KBM-7 (cell line): Measurements from ENCODE around the gene TUT4.
"Not testable (repeated sequence)": the region's sequence is repeated elsewhere in the genome, so short reads cannot be mapped to it uniquely, and the experiment has no call there.

Experiments
- DNase-seq: peaks from one replicate; pipeline ENCODE4 v3.0.0-alpha.2; 2015
- in situ Hi-C: fragments of 300-500 bp; cut with MboI; formaldehyde crosslinking; loops from 2 replicates; pipeline ENCODE4 v1.14.3; 2020; ENCODE audit warnings: low sequenced_read_pairs, low pct_unique_long_range_greater_than_20kb, mixed read lengths

Gene TUT4

GRCh38 chr1:52552505-52553361, at the start of gene TUT4:
Gene TUT4 (minus strand): TSS chr1:52553092. CDS start chr1:52526280, 26,812 bp downstream.
- in situ Hi-C loops, result no loop called here
- peak; percentile 77 for DNase-seq

GRCh38 chr1:52601991-52602855, 49.3 kb upstream of the TUT4 start, which contains the start of gene GPX7:
Gene GPX7 (plus strand): TSS chr1:52602371. CDS start chr1:52602410, 39 bp downstream.
- in situ Hi-C loops, result no loop called here
- DNase-seq, result peak; percentile 49

GRCh38 chr1:52601519-52601918, 48.6 kb upstream of the TUT4 start:
- in situ Hi-C loops, result no loop called here
- DNase-seq, result no peak

DNA sequence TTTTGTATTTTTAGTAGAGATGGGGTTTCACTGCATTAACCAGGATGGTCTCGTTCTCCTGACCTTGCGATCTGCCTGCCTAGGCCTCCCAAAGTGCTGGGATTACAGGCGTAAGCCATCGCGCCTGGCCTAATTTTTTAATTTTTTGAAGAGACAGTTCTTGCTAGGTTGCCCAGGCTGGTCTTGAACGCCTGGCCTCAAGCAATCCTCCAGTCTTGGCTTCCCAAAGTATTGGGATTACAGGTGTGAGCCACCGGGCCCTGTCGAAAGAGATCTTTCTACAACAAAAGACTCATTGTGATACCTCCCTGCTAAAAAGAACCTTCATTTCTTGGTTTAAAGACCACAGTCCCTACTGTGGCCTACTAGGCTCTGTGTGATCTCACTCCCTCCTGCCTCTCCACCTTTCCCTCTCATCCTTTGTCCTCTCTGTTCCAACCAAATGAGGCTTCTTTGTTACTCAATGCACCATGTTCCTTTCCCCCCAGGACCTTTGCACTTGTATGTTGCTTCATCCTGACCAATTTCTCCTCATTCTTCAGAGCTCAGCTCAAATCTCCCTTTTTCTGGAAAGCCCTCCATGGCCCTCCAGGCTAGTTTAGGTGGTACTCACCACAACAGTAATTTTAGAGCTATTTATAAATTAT, 47.8 kb upstream of the TUT4 start:
- in situ Hi-C loops, result no loop called here
- DNase-seq, result no peak

- in situ Hi-C loops, result no loop called here
- DNase-seq, result no peak
Observed at GRCh38 chr1:52599236-52599635, 46.3 kb upstream of the TUT4 start.

- no peak for DNase-seq
- in situ Hi-C loops, result no loop called here
Observed at GRCh38 chr1:52598729-52599128, 45.8 kb upstream of the TUT4 start.

DNA sequence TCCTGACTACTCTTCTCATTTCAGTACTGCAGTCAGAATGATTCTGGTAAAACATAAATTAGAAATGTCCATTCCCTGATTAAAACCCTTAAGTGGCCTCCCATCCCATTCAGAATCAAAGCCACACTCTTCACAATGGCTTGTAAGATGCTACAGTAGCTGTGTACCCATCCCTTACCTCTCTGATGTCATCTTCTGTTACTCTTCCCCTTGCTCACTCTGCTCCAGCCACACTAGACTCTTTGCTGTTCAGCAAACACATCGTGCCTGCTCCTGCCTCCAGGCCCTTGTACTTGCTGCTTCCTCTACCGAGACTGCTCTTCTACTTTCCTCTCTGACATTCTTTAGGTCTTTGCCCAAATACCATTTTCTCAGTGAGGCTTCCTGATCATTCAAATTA, 45.0 kb upstream of the TUT4 start:
- DNase-seq, result no peak
- in situ Hi-C loops, result no loop called here

DNA sequence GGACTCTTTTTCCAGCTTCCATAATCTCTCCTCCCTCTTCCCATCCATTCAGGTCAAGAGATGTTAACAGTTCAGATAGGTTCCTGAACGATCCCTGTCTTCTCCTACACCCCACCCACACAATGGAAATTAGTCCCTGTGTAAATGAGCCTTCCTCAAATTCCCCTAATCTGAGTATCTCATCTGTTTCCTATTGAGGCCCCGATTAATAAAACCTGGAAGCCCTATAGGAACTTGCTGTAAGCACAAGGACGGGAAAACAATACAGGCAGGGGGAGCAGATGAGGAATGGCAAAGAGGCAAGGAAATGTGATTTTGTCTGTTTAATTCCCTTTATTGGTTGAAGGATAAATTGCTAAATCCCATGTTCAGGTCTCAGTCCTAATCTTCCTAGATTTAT, 42.2 kb upstream of the TUT4 start:
- DNase-seq, result no peak
- in situ Hi-C loops, result no loop called here

GRCh38 chr1:52593495-52593894, 40.6 kb upstream of the TUT4 start:
- DNase-seq, result no peak
- in situ Hi-C loops, result no loop called here

DNA sequence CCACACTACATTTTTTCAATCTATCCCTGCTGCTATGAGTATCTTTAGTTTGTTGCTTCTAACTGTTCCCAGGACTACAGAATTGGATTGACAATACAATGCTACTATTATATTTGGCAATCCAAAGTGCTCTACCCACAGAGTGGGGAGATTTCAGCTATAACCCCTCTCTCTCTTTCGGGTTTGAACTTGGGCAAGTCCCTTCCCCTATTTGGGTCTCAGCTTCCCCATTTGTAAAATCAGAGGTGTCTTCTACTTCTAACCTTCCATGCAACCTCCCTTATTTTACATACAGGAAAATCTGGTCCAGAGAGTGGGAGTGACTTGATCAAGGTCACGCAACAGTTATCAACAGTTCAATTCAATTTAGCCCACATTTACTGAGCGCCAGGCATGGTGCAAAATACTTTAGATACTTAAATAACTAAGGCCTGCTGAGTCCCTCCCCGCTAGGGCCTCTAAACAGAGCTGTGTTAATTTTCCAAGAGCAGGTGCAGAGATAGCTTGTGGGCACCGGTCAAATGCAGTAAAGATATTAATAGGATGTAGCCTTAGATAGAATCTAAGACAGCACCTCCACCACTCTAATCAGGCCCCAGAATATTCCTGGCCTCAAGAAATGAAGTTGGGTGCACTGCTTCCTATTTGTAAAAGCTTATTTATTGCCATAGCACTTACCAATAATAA, 39.9 kb upstream of the TUT4 start:
- in situ Hi-C loops, result no loop called here

GRCh38 chr1:52590266-52590665, 37.4 kb upstream of the TUT4 start:
- in situ Hi-C loops, result no loop called here
- DNase-seq, result no peak

More for the DNA sequence above, 39.9 kb upstream of the TUT4 start:
- DNase-seq, result no peak

DNA sequence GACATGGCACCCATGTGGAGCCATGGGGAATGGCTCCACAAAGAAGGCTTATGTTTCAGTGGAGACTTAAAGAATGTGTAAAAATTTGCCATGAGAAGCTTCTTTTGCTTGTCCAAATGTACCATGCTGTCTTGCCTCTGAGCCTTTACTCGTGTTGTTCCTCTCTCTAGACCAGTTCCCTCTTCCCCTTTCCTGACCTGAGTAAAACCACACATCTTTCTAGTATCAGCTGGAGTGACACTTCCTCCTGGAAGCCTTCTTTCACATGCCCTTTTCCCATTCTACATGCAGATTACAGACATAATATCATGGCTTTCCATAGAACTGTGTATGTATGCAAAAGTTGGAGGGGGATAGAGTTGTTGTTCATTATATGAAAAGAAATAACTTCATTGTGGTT, 35.6 kb upstream of the TUT4 start:
- peak; percentile 55 for DNase-seq
- in situ Hi-C loops, result no loop called here

GRCh38 chr1:52588027-52588426, 35.1 kb upstream of the TUT4 start:
- in situ Hi-C loops, result no loop called here
- no peak for DNase-seq

DNA sequence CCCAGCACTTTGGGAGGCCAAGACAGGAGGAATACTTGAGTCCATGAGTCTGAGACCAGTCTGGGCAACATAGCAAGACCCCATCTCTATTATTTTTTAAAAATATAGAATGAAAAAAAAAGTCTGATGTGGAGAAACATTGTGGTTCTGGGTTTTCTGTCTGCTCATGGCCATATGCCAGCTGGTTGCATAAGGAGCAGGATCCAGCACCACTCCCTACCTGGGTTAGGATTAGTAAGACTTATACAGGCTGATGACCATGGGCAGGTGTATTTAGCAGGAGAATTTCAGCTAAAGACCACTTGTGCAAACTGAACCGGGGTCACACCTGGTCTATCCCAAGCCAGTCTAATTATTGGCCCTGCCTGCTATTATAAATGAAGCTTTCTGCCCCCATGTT, 32.6 kb upstream of the TUT4 start:
- no peak for DNase-seq
- in situ Hi-C loops, result no loop called here

DNA sequence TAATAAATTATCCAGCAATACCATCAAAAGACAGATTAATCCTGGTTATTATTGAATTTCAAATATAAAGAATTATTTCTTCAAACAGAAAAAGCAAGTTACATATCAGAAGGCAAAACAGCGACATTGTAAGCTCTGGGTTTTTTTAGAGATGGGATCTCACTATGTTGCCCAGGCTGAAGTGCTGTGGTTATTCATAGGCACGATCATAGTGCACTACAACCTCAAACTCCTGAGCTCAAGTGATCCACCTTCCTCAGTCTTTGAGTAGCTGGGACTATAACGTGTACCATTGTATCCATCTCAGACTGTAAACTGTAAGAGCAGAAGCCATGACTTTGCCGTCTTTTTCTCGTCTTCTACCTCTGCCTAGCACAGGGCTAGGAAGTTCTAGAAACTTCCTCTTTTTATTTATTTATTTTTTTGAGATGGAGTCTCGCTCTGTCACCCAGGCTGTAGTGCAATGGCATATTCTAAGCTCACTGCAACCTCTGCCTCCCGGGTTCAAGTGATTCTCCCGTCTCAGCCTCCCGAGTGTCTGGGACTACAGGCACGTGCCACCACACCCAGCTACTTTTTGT, 29.3 kb upstream of the TUT4 start:
- in situ Hi-C loops, result no loop called here

GRCh38 chr1:52580283-52580682, 27.4 kb upstream of the TUT4 start:
- in situ Hi-C loops, result no loop called here
- no peak for DNase-seq

More for the DNA sequence above, 29.3 kb upstream of the TUT4 start:
- no peak for DNase-seq

GRCh38 chr1:52579415-52579814, 26.5 kb upstream of the TUT4 start:
- in situ Hi-C loops, result no loop called here
- DNase-seq, result no peak

- DNase-seq, in situ Hi-C loops: not testable (repeated sequence)
Observed at GRCh38 chr1:52578066-52578465, 25.2 kb upstream of the TUT4 start.

GRCh38 chr1:52576074-52576473, 23.2 kb upstream of the TUT4 start:
- no peak for DNase-seq
- in situ Hi-C loops, result no loop called here
